H9 (cell line): ENCODE measurements around the gene IPO9. TPM values are rescaled to one million over a fixed set of nuclear protein-coding genes. Genes with fewer than 3 reads are reported as not detected.

Experiments
- DNase-seq: peaks from one replicate; pipeline ENCODE4 v3.0.0-alpha.2; 2017
- H2AFZ ChIP-seq: one replicate; pipeline ENCODE4 v1.6.1; 2013; ENCODE audit warnings: mild to moderate bottlenecking, low read length, control low read depth, moderate library complexity
- H2AK5ac ChIP-seq: 2 replicates; pipeline ENCODE4 v1.6.1; 2013; ENCODE audit warnings: low read length, control low read depth, mixed read lengths; ENCODE audit not compliant: insufficient read length
- H2BK120ac ChIP-seq: one replicate; pipeline ENCODE4 v1.6.1; 2013; ENCODE audit warnings: low read depth, mild to moderate bottlenecking, low read length, control low read depth, inconsistent platforms; ENCODE audit not compliant: poor library complexity, severe bottlenecking
- H2BK12ac ChIP-seq: 2 replicates; pipeline ENCODE4 v1.6.1; 2013; ENCODE audit warnings: low read length, control low read depth, mixed read lengths, low read depth; ENCODE audit not compliant: insufficient read length
- H2BK15ac ChIP-seq: 2 replicates; pipeline ENCODE4 v1.6.1; 2013; ENCODE audit warnings: low read depth, low read length, control low read depth
- H2BK20ac ChIP-seq: one replicate; pipeline ENCODE4 v1.6.1; 2013; ENCODE audit warnings: low read depth, mild to moderate bottlenecking, low read length, control low read depth, inconsistent platforms; ENCODE audit not compliant: poor library complexity, severe bottlenecking
- H2BK5ac ChIP-seq: 2 replicates; pipeline ENCODE4 v1.6.1; 2013; ENCODE audit warnings: low read length, control low read depth, mixed read lengths; ENCODE audit not compliant: insufficient read length
- H3K14ac ChIP-seq: 2 replicates; pipeline ENCODE4 v1.6.1; 2013; ENCODE audit warnings: low read length, control low read depth; ENCODE audit not compliant: insufficient read depth
- H3K18ac ChIP-seq: 2 replicates; pipeline ENCODE4 v1.6.1; 2013; ENCODE audit warnings: low read depth, mild to moderate bottlenecking, mixed read lengths, low read length, control low read depth; ENCODE audit not compliant: insufficient read length
- H3K23ac ChIP-seq: 2 replicates; pipeline ENCODE4 v1.6.1; 2013; ENCODE audit warnings: low read length, control low read depth, mixed read lengths, low read depth; ENCODE audit not compliant: insufficient read length
- H3K23me2 ChIP-seq: 2 replicates; pipeline ENCODE4 v1.6.1; 2013; ENCODE audit warnings: low read depth, mild to moderate bottlenecking, mixed read lengths, low read length, control low read depth; ENCODE audit not compliant: insufficient read length, poor library complexity, severe bottlenecking
- H3K27ac ChIP-seq: 2 replicates; pipeline ENCODE4 v1.5.1; 2013; ENCODE audit warnings: low read length, control low read depth, mixed read lengths, low read depth; ENCODE audit not compliant: insufficient read length
- H3K27me3 ChIP-seq: 2 replicates; pipeline ENCODE4 v1.6.1; 2013; ENCODE audit warnings: low read length, control low read depth, inconsistent platforms; ENCODE audit not compliant: insufficient read depth
- H3K4ac ChIP-seq: 2 replicates; pipeline ENCODE4 v1.6.1; 2013; ENCODE audit warnings: low read depth, mild to moderate bottlenecking, control low read depth, inconsistent platforms, low read length, moderate library complexity
- H3K4me1 ChIP-seq: 2 replicates; pipeline ENCODE4 v1.6.1; 2013; ENCODE audit warnings: low read length, control low read depth, inconsistent platforms; ENCODE audit not compliant: insufficient read depth
- H3K4me2 ChIP-seq: 2 replicates; pipeline ENCODE4 v1.6.1; 2013; ENCODE audit warnings: low read length, control low read depth, mixed read lengths; ENCODE audit not compliant: insufficient read length, insufficient read depth
- H3K56ac ChIP-seq: 2 replicates; pipeline ENCODE4 v1.6.1; 2013; ENCODE audit warnings: low read depth, mild to moderate bottlenecking, mixed read lengths, low read length, control low read depth; ENCODE audit not compliant: insufficient read length
- H3K79me1 ChIP-seq: 2 replicates; pipeline ENCODE4 v1.6.1; 2013; ENCODE audit warnings: low read depth, mild to moderate bottlenecking, moderate library complexity, low read length, control low read depth, inconsistent platforms; ENCODE audit not compliant: insufficient read depth, poor library complexity, severe bottlenecking
- H3K79me2 ChIP-seq: 2 replicates; pipeline ENCODE4 v1.6.1; 2013; ENCODE audit warnings: low read length, control low read depth, inconsistent platforms; ENCODE audit not compliant: insufficient read depth
- H3K9ac ChIP-seq: 2 replicates; pipeline ENCODE4 v1.6.1; 2013; ENCODE audit warnings: low read length, control low read depth, mixed read lengths; ENCODE audit not compliant: insufficient read length; ENCODE audit errors: extremely low read depth
- H3K9me3 ChIP-seq: one replicate; pipeline ENCODE4 v1.6.1; 2013; ENCODE audit warnings: low read depth, low read length, inconsistent platforms; ENCODE audit not compliant: control insufficient read depth
- H3T11ph ChIP-seq: one replicate; pipeline ENCODE4 v1.6.1; 2013; ENCODE audit warnings: mild to moderate bottlenecking, low read length, control low read depth, inconsistent platforms
- H4K20me1 ChIP-seq: one replicate; pipeline ENCODE4 v1.6.1; 2013; ENCODE audit not compliant: control insufficient read depth, insufficient read length, insufficient read depth
- H4K5ac ChIP-seq: 2 replicates; pipeline ENCODE4 v1.6.1; 2013; ENCODE audit warnings: low read depth, mild to moderate bottlenecking, mixed read lengths, low read length, control low read depth; ENCODE audit not compliant: insufficient read length
- H4K8ac ChIP-seq: replicated peaks from 2 replicates; pipeline ENCODE4 v1.6.1; 2013; ENCODE audit warnings: low read length, control low read depth, mixed read lengths, low read depth; ENCODE audit not compliant: insufficient read length
- H4K91ac ChIP-seq: 2 replicates; pipeline ENCODE4 v1.6.1; 2013; ENCODE audit warnings: low read depth, mild to moderate bottlenecking, moderate library complexity, mixed read lengths, low read length, control low read depth; ENCODE audit not compliant: insufficient read length
- H3K27ac Mint-ChIP-seq, 3 experiments: 2 replicates in 2 of 3; 3 replicates in 1 of 3; pipeline ENCODE4 v1.8.0; 2020 to 2021; ENCODE audit warnings: mixed read lengths in 3 of 3, mild to moderate bottlenecking in 1 of 3, moderate library complexity in 1 of 3
- H3K27me3 Mint-ChIP-seq: 2 replicates; pipeline ENCODE4 v1.8.0; 2021; ENCODE audit warnings: low read depth, mild to moderate bottlenecking, moderate library complexity, mixed read lengths
- H3K36me3 Mint-ChIP-seq, 3 experiments: 2 replicates in 2 of 3; 3 replicates in 1 of 3; pipeline ENCODE4 v1.8.0; 2020 to 2021; ENCODE audit warnings: low read depth in 3 of 3, mixed read lengths in 3 of 3; ENCODE audit not compliant: insufficient read depth in 1 of 3
- H3K4me1 Mint-ChIP-seq, 2 experiments: 2 replicates each; pipeline ENCODE4 v1.8.0; 2020; ENCODE audit warnings: mixed read lengths in 2 of 2
- H3K4me3 Mint-ChIP-seq, 2 experiments: 2 replicates in 1 of 2; 3 replicates in 1 of 2; pipeline ENCODE4 v1.8.0; 2020 to 2021; ENCODE audit warnings: mild to moderate bottlenecking in 2 of 2, mixed read lengths in 2 of 2, moderate library complexity in 1 of 2
- H3K9me3 Mint-ChIP-seq, 2 experiments: 2 replicates in 1 of 2; 3 replicates in 1 of 2; pipeline ENCODE4 v1.8.0; 2020; ENCODE audit warnings: mild to moderate bottlenecking in 2 of 2, mixed read lengths in 2 of 2, moderate library complexity in 1 of 2
- WGBS: extraction: QIAGEN DNeasy Blood & Tissue Kit; methylation state at CpG from one replicate; pipeline ENCODE4 v1.1.7; 2013; ENCODE audit warnings: missing lambda C conversion rate, low lambda C conversion rate, mixed read lengths; ENCODE audit not compliant: insufficient read length; ENCODE audit errors: extremely low coverage; 5-methylcytosine and 5-hydroxymethylcytosine counted together
- total RNA-seq: library from RNA; stranded (reverse); gene quantifications from 2 replicates; pipeline ENCODE4 v1.2.1, GENCODE V29; 2021
- TF ChIP-seq, protein P1 (sequence below): fragments of 200-600 bp; sonication (generic); conservative IDR thresholded peaks from 3 replicates; pipeline ENCODE4 v1.8.0; 2021; ENCODE audit warnings: antibody characterized with exemption, mild to moderate bottlenecking

Gene IPO9
- total RNA-seq, 1 experiment from 2014 or later, result 104 TPM

DNA sequence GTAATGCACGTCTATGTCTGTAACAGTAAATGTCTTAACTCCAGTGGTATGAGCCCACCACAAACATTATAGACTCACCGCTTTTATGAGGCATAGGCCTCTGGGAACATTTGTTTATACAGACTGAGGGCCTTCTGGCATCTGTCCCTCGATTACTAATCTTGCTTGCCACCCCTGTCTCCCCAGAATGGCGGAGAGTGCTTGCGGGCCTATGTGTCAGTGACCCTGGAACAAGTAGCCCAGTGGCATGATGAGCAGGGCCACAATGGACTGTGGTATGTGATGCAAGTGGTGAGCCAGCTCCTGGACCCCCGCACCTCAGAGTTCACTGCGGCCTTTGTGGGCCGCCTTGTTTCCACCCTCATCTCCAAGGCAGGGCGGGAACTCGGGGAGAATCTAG is 41.4 kb downstream of the IPO9 start:
- Histone ChIP-seq H4K8ac (no peak overlapping the region), H3K27ac (no peak overlapping the region), H3K79me2 (no peaks in the 10 kb centered on the region), H2AFZ (no peak overlapping the region), H3K14ac (no peak overlapping the region), H3K9me3 (no peaks in the 10 kb centered on the region), H2AK5ac (no peak overlapping the region), H2BK15ac (no peak overlapping the region), H3K18ac (no peak overlapping the region), H3K9ac (no peak overlapping the region), H3K79me1 (no peaks in the 10 kb centered on the region), H2BK12ac (no peak overlapping the region), H4K5ac (no peak overlapping the region), H3K4me1 (no peaks in the 10 kb centered on the region), H2BK5ac (no peak overlapping the region), H3K27me3 (no peaks in the 10 kb centered on the region), H3K23ac (no peak overlapping the region), H3K23me2 (no peaks in the 10 kb centered on the region), H2BK20ac (no peak overlapping the region), H2BK120ac (no peak overlapping the region), H4K91ac (no peak overlapping the region), H3K4me2 (no peak overlapping the region), H4K20me1 (no peaks in the 10 kb centered on the region), H3K56ac (no peak overlapping the region), H3T11ph (no peak overlapping the region), H3K4ac (no peak overlapping the region)
- Mint-ChIP-seq H3K4me1 (no peaks in the 10 kb centered on the region), H3K36me3 (peaks cover 63 to 90% (median 89%) of the 10 kb centered on the region in 3 experiments), H3K27me3 (no peaks in the 10 kb centered on the region), H3K9me3 (no peaks in the 10 kb centered on the region), H3K27ac (no peak overlapping the region), H3K4me3 (no peak overlapping the region)
- TF ChIP-seq, protein P1, sequence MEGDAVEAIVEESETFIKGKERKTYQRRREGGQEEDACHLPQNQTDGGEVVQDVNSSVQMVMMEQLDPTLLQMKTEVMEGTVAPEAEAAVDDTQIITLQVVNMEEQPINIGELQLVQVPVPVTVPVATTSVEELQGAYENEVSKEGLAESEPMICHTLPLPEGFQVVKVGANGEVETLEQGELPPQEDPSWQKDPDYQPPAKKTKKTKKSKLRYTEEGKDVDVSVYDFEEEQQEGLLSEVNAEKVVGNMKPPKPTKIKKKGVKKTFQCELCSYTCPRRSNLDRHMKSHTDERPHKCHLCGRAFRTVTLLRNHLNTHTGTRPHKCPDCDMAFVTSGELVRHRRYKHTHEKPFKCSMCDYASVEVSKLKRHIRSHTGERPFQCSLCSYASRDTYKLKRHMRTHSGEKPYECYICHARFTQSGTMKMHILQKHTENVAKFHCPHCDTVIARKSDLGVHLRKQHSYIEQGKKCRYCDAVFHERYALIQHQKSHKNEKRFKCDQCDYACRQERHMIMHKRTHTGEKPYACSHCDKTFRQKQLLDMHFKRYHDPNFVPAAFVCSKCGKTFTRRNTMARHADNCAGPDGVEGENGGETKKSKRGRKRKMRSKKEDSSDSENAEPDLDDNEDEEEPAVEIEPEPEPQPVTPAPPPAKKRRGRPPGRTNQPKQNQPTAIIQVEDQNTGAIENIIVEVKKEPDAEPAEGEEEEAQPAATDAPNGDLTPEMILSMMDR, result no peak
- no CpG with 5 or more reads among the region's 10 CpGs for WGBS
- DNase-seq, result no peak
